ENCODE results near the gene INPPL1.
"Not testable (repeated sequence)": the region's sequence is repeated elsewhere in the genome, so short reads cannot be mapped to it uniquely, and the experiment has no call there.

INPPL1 gene

GRCh38 chr11:72224564-72225410 lies at the start of gene INPPL1:
Gene INPPL1, plus strand, starts transcription at chr11:72224767. Its CDS starts 218 bp downstream, at chr11:72224985.
- peak; percentile 83 for DNase-seq

- no peak for DNase-seq
Measured at GRCh38 chr11:72177656-72178055, 46.9 kb upstream of the INPPL1 start.

GRCh38 chr11:72179049-72179803 lies 45.3 kb upstream of the INPPL1 start:
- DNase-seq, result no peak

GRCh38 chr11:72179804-72180396 lies 44.7 kb upstream of the INPPL1 start:
- DNase-seq, result no peak

- DNase-seq, result not testable (repeated sequence)
Measured at GRCh38 chr11:72180892-72181552, 43.5 kb upstream of the INPPL1 start.

GRCh38 chr11:72181553-72181958 lies 43.0 kb upstream of the INPPL1 start:
- not testable (repeated sequence) for DNase-seq

- DNase-seq, result no peak
Measured at GRCh38 chr11:72188267-72188666, 36.3 kb upstream of the INPPL1 start.

- peak; percentile 18 for DNase-seq
Measured at GRCh38 chr11:72189455-72190250, 34.9 kb upstream of the INPPL1 start.

GRCh38 chr11:72190631-72191071 lies 33.9 kb upstream of the INPPL1 start:
- peak; percentile 21 for DNase-seq

GRCh38 chr11:72191961-72192381 lies 32.6 kb upstream of the INPPL1 start, which contains the start of gene FOLR1:
Gene FOLR1, plus strand, starts transcription at chr11:72192140. Its CDS starts 34 bp downstream, at chr11:72192174.
- peak; percentile 7 for DNase-seq

GRCh38 chr11:72195518-72196270 lies 28.9 kb upstream of the INPPL1 start:
- DNase-seq, result no peak

- not testable (repeated sequence) for DNase-seq
Measured at GRCh38 chr11:72201445-72201844, 23.1 kb upstream of the INPPL1 start.

GRCh38 chr11:72202571-72202970 lies 22.0 kb upstream of the INPPL1 start:
- no peak for DNase-seq

- DNase-seq, result no peak
Measured at GRCh38 chr11:72203163-72203562, 21.4 kb upstream of the INPPL1 start.

- no peak for DNase-seq
Measured at GRCh38 chr11:72204886-72205285, 19.7 kb upstream of the INPPL1 start.

- not testable (repeated sequence) for DNase-seq
Measured at GRCh38 chr11:72206794-72207193, 17.8 kb upstream of the INPPL1 start.

GRCh38 chr11:72208281-72208680 lies 16.3 kb upstream of the INPPL1 start:
- DNase-seq, result no peak

GRCh38 chr11:72209101-72209500 lies 15.5 kb upstream of the INPPL1 start:
- no peak for DNase-seq

GRCh38 chr11:72216638-72217037 lies 7.9 kb upstream of the INPPL1 start, which contains the start of gene FOLR2:
Gene FOLR2, plus strand, starts transcription at chr11:72216794. Its CDS starts 1,791 bp downstream, at chr11:72218585.
- DNase-seq, result no peak

- DNase-seq, result no peak
Measured at GRCh38 chr11:72217841-72218240, 6.7 kb upstream of the INPPL1 start.

GRCh38 chr11:72218251-72218745 lies 6.3 kb upstream of the INPPL1 start:
- DNase-seq, result no peak
